ENCODE measurements around the gene SFMBT2. TPM values are rescaled to one million over a fixed set of nuclear protein-coding genes. Genes with fewer than 3 reads are reported as not detected.

The SFMBT2 gene
- polyA plus RNA-seq, 4 donors: 0.45 to 2.5 (median 1.3) TPM

DNA sequence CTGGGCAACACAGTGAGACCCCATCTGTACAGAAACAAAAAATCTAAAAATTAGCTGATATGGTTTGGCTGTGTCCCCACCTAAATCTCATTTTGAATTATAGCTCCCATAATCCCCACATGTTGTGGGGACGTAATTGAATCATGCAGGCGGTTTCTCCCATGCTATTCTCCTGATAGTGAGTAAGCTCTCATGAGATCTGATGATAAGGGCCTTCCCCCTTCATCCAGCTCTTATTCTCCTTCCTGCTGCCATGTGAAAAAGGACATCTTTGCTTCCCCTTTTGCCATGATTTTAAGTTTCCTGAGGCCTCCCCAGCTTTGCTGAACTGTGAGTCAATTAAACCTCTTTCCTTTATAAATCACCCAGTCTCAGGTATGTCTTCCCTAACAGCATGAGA lies 136.5 kb downstream of the SFMBT2 start:
- H3K27me3 ChIP-seq (ENCODE audit: control insufficient read depth in 3 of 3, insufficient read depth in 3 of 3, low read length in 3 of 3): no peaks in the 10 kb centered on the region
- DNase-seq (no peak), FAIRE-seq (no peak)
- no peaks in the 10 kb centered on the region for H3K9me3 ChIP-seq (ENCODE audit: control insufficient read depth in 2 of 2, insufficient read depth in 1 of 2, low read depth in 1 of 2, low read length in 1 of 2)
- WGBS, 3 donors: 74 to 85% (median 81%) methylated on average over 2 of the region's 2 CpGs
- H3K4me3 ChIP-seq (ENCODE audit: low read depth in 1 of 3, low read length in 3 of 3): no peak overlapping the region
- H3K27ac ChIP-seq (ENCODE audit: low read depth in 1 of 3, low read length in 2 of 3): no peak overlapping the region
- no peaks in the 10 kb centered on the region for H3K4me1 ChIP-seq (ENCODE audit: control insufficient read depth in 3 of 3, insufficient read depth in 2 of 3, low read depth in 1 of 3, low read length in 2 of 3)
- no peaks in the 10 kb centered on the region for H3K36me3 ChIP-seq (ENCODE audit: control insufficient read depth in 3 of 3, insufficient read depth in 2 of 3, low read depth in 1 of 3, low read length in 3 of 3)

DNA sequence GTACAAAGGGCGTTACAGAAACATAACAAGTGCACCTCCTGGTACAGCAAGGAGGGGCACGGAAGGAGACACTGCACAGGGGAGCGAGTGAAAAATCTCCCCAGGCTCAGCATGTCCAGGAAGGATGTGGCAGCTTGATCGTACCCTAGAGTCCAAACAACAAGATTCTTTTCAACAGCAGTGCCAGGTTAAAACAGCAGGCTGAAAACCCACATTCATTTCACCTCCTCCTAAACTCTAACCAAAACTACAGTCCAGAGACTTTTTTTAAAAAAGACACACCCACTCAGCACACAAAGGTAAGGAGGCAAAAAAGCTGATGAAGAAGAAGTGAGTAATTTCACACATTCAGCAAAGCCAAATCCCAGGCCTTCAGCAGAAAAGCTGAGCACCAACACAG lies 138.8 kb downstream of the SFMBT2 start:
- H3K27ac ChIP-seq (ENCODE audit: low read depth in 1 of 3, low read length in 2 of 3): no peak overlapping the region
- 53 to 82% (median 61%) methylated on average over 4 of the region's 4 CpGs for WGBS, 3 donors
- no peaks in the 10 kb centered on the region for H3K27me3 ChIP-seq (ENCODE audit: control insufficient read depth in 3 of 3, insufficient read depth in 3 of 3, low read length in 3 of 3)
- no peak for FAIRE-seq
- no peaks in the 10 kb centered on the region for H3K4me1 ChIP-seq (ENCODE audit: control insufficient read depth in 3 of 3, insufficient read depth in 2 of 3, low read depth in 1 of 3, low read length in 2 of 3)
- DNase-seq: no peak
- no peak overlapping the region for H3K4me3 ChIP-seq (ENCODE audit: low read depth in 1 of 3, low read length in 3 of 3)
- no peaks in the 10 kb centered on the region for H3K9me3 ChIP-seq (ENCODE audit: control insufficient read depth in 2 of 2, insufficient read depth in 1 of 2, low read depth in 1 of 2, low read length in 1 of 2)
- H3K36me3 ChIP-seq (ENCODE audit: control insufficient read depth in 3 of 3, insufficient read depth in 2 of 3, low read depth in 1 of 3, low read length in 3 of 3): no peaks in the 10 kb centered on the region

DNA sequence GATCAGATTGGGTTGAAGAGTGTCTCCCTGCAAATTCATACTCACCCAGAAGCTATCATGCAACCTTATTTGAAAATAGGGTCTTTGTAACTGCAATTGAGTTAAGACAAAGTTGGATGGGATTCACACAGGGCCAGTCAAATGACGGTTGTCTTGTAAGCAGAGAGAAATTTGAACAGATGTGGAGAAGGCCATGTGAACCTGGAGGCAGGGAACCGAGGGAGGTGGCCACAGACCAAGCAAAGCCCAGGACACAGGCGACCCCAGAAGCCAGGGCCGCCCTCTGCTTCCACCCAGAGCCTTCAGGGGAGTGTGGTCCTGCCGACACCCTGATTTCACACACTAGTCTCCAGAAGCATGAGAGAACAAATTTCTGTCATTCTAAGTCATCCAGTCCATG lies 140.8 kb downstream of the SFMBT2 start:
- FAIRE-seq: no peak
- WGBS, 3 donors: 68 to 83% (median 70%) methylated on average over 5 of the region's 5 CpGs

DNA sequence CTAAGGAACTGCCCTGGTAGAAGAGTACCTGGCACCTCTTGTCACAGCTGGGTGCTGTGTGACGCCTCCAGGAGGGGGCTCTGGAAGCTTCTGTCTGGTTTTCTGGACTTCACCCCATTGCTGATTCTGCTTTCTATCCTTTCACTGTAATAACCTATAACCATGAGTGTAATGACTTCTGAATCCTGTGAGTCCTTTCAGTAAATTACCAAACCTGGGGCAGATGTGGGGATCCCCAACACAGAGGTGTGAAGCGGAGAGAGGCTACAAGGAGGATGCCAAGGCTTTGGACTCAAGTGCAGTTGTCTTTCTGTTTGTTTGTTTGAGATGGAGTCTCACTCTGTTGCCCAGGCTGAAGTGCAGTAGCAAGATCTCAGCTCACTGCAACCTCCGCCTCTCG lies 143.7 kb downstream of the SFMBT2 start:
- Histone ChIP-seq H3K4me3 (ENCODE audit: low read depth in 1 of 3, low read length in 3 of 3) (no peak overlapping the region), H3K27me3 (ENCODE audit: control insufficient read depth in 3 of 3, insufficient read depth in 3 of 3, low read length in 3 of 3) (no peaks in the 10 kb centered on the region), H3K27ac (ENCODE audit: low read depth in 1 of 3, low read length in 2 of 3) (no peak overlapping the region), H3K9me3 (ENCODE audit: control insufficient read depth in 2 of 2, insufficient read depth in 1 of 2, low read depth in 1 of 2, low read length in 1 of 2) (no peaks in the 10 kb centered on the region), H3K36me3 (ENCODE audit: control insufficient read depth in 3 of 3, insufficient read depth in 2 of 3, low read depth in 1 of 3, low read length in 3 of 3) (no peaks in the 10 kb centered on the region), H3K4me1 (ENCODE audit: control insufficient read depth in 3 of 3, insufficient read depth in 2 of 3, low read depth in 1 of 3, low read length in 2 of 3) (no peaks in the 10 kb centered on the region)
- WGBS, 3 donors: 91 to 95% (median 93%) methylated on average over 4 of the region's 4 CpGs
- DNase-seq (no peak), FAIRE-seq (no peak)

More for the DNA sequence above, 140.8 kb downstream of the SFMBT2 start:
- no peak for DNase-seq
- H3K4me1 ChIP-seq (ENCODE audit: control insufficient read depth in 3 of 3, insufficient read depth in 2 of 3, low read depth in 1 of 3, low read length in 2 of 3): no peaks in the 10 kb centered on the region
- H3K36me3 ChIP-seq (ENCODE audit: control insufficient read depth in 3 of 3, insufficient read depth in 2 of 3, low read depth in 1 of 3, low read length in 3 of 3): no peaks in the 10 kb centered on the region
- H3K27me3 ChIP-seq (ENCODE audit: control insufficient read depth in 3 of 3, insufficient read depth in 3 of 3, low read length in 3 of 3): no peaks in the 10 kb centered on the region
- no peak overlapping the region for H3K4me3 ChIP-seq (ENCODE audit: low read depth in 1 of 3, low read length in 3 of 3)
- H3K27ac ChIP-seq (ENCODE audit: low read depth in 1 of 3, low read length in 2 of 3): no peak overlapping the region
- no peaks in the 10 kb centered on the region for H3K9me3 ChIP-seq (ENCODE audit: control insufficient read depth in 2 of 2, insufficient read depth in 1 of 2, low read depth in 1 of 2, low read length in 1 of 2)

DNA sequence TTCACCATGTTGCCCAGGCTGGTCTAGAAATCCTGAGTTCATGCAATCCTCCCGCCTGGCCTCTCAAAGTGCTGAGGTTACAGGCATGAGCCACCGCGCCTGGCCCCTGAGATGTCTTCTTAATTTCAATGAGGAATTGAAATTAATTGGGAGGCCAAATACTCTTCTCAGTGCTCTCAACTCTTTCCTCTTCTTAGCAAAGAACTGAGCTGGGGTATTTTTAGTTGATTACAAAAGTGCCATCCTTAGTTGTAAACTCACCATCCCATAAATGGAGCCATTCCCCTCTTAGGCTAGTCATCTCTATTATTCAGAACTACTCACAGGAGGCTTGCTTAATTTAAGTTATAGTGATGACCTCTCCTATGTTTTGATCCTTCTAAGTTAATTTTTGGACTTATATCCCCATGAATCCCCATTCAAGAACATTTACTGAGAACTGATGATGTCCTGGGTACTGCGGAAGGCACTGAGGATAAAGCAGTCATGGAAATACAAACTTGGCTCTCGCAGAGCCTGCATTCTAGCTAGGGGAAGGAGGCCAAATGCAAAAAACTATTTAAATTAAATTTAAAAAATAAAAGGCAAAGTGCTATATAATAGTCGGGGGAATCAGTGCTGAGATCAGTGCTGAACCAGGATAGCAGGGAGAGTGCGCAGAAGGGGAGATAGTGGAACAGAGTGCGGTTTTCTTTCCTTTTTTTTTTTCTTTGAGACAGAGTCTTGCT lies 145.3 kb downstream of the SFMBT2 start:
- no peak for DNase-seq
- no peak for FAIRE-seq
- H3K27ac ChIP-seq (ENCODE audit: low read depth in 1 of 3, low read length in 2 of 3): no peak overlapping the region

DNA sequence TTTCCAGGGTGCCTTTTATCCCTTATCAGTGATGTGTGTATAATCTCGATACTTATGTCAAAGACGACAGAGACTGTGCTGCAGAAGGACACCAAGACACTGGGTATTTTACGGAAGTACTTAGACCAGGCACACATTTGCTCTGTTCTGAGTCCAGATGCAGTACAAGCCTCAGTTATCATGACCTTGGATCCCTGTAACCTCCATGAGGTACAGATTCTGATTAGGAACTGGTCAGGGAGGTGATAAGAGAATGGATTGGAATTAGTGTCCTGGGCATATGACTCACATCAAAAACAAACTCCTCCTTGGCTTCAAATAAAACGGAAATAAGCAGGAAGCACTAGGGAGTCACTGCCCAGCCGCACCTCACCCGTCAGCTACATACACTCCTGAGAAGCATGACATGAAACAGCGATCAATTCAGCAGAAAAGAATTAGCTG lies 146.5 kb downstream of the SFMBT2 start:
- H3K27ac ChIP-seq (ENCODE audit: low read depth in 1 of 3, low read length in 2 of 3): no peak overlapping the region
- WGBS, 3 donors: 20 to 57% (median 31%) methylated on average over 7 of the region's 7 CpGs
- no peaks in the 10 kb centered on the region for H3K36me3 ChIP-seq (ENCODE audit: control insufficient read depth in 3 of 3, insufficient read depth in 2 of 3, low read depth in 1 of 3, low read length in 3 of 3)
- no peaks in the 10 kb centered on the region for H3K9me3 ChIP-seq (ENCODE audit: control insufficient read depth in 2 of 2, insufficient read depth in 1 of 2, low read depth in 1 of 2, low read length in 1 of 2)
- FAIRE-seq (no peak), DNase-seq (peak in 1 of 2 donors; percentile 15)
- no peak overlapping the region for H3K4me3 ChIP-seq (ENCODE audit: low read depth in 1 of 3, low read length in 3 of 3)
- H3K27me3 ChIP-seq (ENCODE audit: control insufficient read depth in 3 of 3, insufficient read depth in 3 of 3, low read length in 3 of 3): no peaks in the 10 kb centered on the region
- no peaks in the 10 kb centered on the region for H3K4me1 ChIP-seq (ENCODE audit: control insufficient read depth in 3 of 3, insufficient read depth in 2 of 3, low read depth in 1 of 3, low read length in 2 of 3)

More for the DNA sequence above, 145.3 kb downstream of the SFMBT2 start:
- Histone ChIP-seq H3K4me3 (ENCODE audit: low read depth in 1 of 3, low read length in 3 of 3) (no peak overlapping the region), H3K9me3 (ENCODE audit: control insufficient read depth in 2 of 2, insufficient read depth in 1 of 2, low read depth in 1 of 2, low read length in 1 of 2) (no peaks in the 10 kb centered on the region), H3K27me3 (ENCODE audit: control insufficient read depth in 3 of 3, insufficient read depth in 3 of 3, low read length in 3 of 3) (no peaks in the 10 kb centered on the region), H3K36me3 (ENCODE audit: control insufficient read depth in 3 of 3, insufficient read depth in 2 of 3, low read depth in 1 of 3, low read length in 3 of 3) (no peaks in the 10 kb centered on the region), H3K4me1 (ENCODE audit: control insufficient read depth in 3 of 3, insufficient read depth in 2 of 3, low read depth in 1 of 3, low read length in 2 of 3) (no peaks in the 10 kb centered on the region)
- 88 to 97% (median 96%) methylated on average over 8 of the region's 8 CpGs for WGBS, 3 donors

DNA sequence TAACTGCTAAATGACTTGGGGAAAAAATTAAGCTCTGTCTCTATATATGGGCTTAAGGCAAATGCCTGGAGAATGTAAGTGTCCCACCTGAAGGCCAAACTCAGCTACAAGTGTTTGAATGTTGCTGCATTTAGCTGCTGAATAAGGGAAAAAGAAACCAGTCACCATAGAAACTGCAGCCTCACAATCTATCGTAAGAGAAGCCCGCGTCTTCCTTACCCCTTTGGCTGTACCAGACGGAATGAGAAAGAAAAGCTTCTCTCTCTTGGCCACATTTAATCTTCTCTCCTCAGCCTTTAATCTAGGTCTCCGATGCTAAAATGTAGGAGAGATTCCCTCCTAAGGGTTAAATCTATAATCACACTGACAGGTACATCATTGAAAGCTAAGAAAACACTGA lies 147.2 kb downstream of the SFMBT2 start:
- H3K27ac ChIP-seq (ENCODE audit: low read depth in 1 of 3, low read length in 2 of 3): no peak overlapping the region
- FAIRE-seq: no peak
- no peaks in the 10 kb centered on the region for H3K4me1 ChIP-seq (ENCODE audit: control insufficient read depth in 3 of 3, insufficient read depth in 2 of 3, low read depth in 1 of 3, low read length in 2 of 3)
- no peak overlapping the region for H3K4me3 ChIP-seq (ENCODE audit: low read depth in 1 of 3, low read length in 3 of 3)
- DNase-seq: no peak
- 91 to 95% (median 95%) methylated on average over 5 of the region's 5 CpGs for WGBS, 3 donors
- no peaks in the 10 kb centered on the region for H3K36me3 ChIP-seq (ENCODE audit: control insufficient read depth in 3 of 3, insufficient read depth in 2 of 3, low read depth in 1 of 3, low read length in 3 of 3)
- H3K27me3 ChIP-seq (ENCODE audit: control insufficient read depth in 3 of 3, insufficient read depth in 3 of 3, low read length in 3 of 3): no peaks in the 10 kb centered on the region
- no peaks in the 10 kb centered on the region for H3K9me3 ChIP-seq (ENCODE audit: control insufficient read depth in 2 of 2, insufficient read depth in 1 of 2, low read depth in 1 of 2, low read length in 1 of 2)

DNA sequence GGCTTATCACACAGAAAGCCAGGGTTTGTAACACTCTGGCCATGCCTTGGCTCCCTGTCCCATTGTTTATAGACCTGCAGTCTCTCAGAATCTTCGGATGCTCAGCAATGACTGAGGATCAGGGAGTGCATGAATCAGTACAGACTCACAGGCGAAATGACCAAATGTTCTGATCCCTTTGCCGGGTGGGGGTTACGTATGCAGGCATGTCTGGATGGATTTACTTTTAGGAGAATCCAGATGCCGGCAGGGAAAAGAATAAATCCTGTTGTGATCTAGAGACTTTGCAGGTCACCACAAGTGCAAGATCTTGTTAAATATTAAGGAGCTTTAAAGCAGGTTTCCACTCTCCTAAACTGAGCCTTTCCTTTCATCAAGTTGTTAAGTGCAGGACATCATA lies 149.5 kb downstream of the SFMBT2 start:
- H3K4me1 ChIP-seq (ENCODE audit: control insufficient read depth in 3 of 3, insufficient read depth in 2 of 3, low read depth in 1 of 3, low read length in 2 of 3): no peaks in the 10 kb centered on the region
- H3K27me3 ChIP-seq (ENCODE audit: control insufficient read depth in 3 of 3, insufficient read depth in 3 of 3, low read length in 3 of 3): no peaks in the 10 kb centered on the region
- no peaks in the 10 kb centered on the region for H3K9me3 ChIP-seq (ENCODE audit: control insufficient read depth in 2 of 2, insufficient read depth in 1 of 2, low read depth in 1 of 2, low read length in 1 of 2)
- H3K36me3 ChIP-seq (ENCODE audit: control insufficient read depth in 3 of 3, insufficient read depth in 2 of 3, low read depth in 1 of 3, low read length in 3 of 3): no peaks in the 10 kb centered on the region
- WGBS, 3 donors: 90 to 95% (median 91%) methylated on average over 5 of the region's 5 CpGs
- no peak overlapping the region for H3K27ac ChIP-seq (ENCODE audit: low read depth in 1 of 3, low read length in 2 of 3)
- FAIRE-seq: no peak
- DNase-seq: no peak
- H3K4me3 ChIP-seq (ENCODE audit: low read depth in 1 of 3, low read length in 3 of 3): no peak overlapping the region

DNA sequence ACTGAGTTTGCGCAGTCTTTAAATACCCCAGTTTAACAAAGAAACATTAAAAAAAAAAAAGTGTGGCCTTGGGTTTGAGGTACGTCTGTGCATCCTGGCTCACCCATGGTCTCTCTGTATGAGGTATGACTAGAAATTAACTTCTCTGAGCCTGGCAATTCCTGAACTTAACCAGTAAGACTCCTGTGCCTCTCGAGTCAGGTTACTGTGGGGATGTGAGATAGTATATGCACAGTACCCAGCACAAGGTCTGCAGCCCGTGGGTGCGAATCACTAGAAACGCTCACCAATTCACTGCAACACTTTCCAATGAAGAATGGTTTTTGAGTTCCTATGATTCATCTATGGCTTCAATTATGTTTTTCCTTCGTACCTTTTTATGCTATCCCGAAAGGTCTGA lies 149.9 kb downstream of the SFMBT2 start:
- Histone ChIP-seq H3K9me3 (ENCODE audit: control insufficient read depth in 2 of 2, insufficient read depth in 1 of 2, low read depth in 1 of 2, low read length in 1 of 2) (no peaks in the 10 kb centered on the region), H3K4me1 (ENCODE audit: control insufficient read depth in 3 of 3, insufficient read depth in 2 of 3, low read depth in 1 of 3, low read length in 2 of 3) (no peaks in the 10 kb centered on the region), H3K36me3 (ENCODE audit: control insufficient read depth in 3 of 3, insufficient read depth in 2 of 3, low read depth in 1 of 3, low read length in 3 of 3) (no peaks in the 10 kb centered on the region), H3K4me3 (ENCODE audit: low read depth in 1 of 3, low read length in 3 of 3) (no peak overlapping the region), H3K27ac (ENCODE audit: low read depth in 1 of 3, low read length in 2 of 3) (peak overlapping the region in 1 of 3 donors; percentile 8), H3K27me3 (ENCODE audit: control insufficient read depth in 3 of 3, insufficient read depth in 3 of 3, low read length in 3 of 3) (no peaks in the 10 kb centered on the region)
- DNase-seq: no peak
- 87 to 94% (median 87%) methylated on average over 8 of the region's 8 CpGs for WGBS, 3 donors
- no peak for FAIRE-seq

Data from small intestine (tissue), 7 donors.